ENCODE measurements around the gene NHEJ1.

GRCh38 chr2:219090436-219091299 is 69.9 kb downstream of the NHEJ1 start:
- no peak for TF ChIP-seq YY1 (IDR thresholded peaks at IDR 0.05; ENCODE audit: insufficient read depth, insufficient read length)
- TF ChIP-seq ZNF274 (IDR thresholded peaks at IDR 0.05; ENCODE audit: low read depth, low read length) = no peak
- no peak for TF ChIP-seq SUZ12 (IDR thresholded peaks at IDR 0.05; ENCODE audit: extremely low read depth, insufficient read depth, insufficient read length)
